ENCODE measurements around the gene LDHD. TPM values are rescaled to one million over a fixed set of nuclear protein-coding genes. Genes with fewer than 3 reads are reported as not detected.

LDHD gene
- polyA plus RNA-seq, 2 of the 4 experiments (the other 2 are of a cell fraction): 0.79 to 1.1 TPM

GRCh38 chr16:75138636-75139035 is 22.1 kb upstream of the LDHD start:
- FAIRE-seq: no peak
- no peaks in the 10 kb centered on the region for H3K4me1 ChIP-seq
- no peak overlapping the region for H3K27ac ChIP-seq
- WGBS (ENCODE audit: missing lambda C conversion rate): 75% methylated on average over 9 of the region's 9 CpGs
- ChIA-PET CTCF (interaction anchor here (1.2 kb wide), 1 partner anchor 140 kb away, joined by 3 read pairs; the partner anchor contains the start of gene ZNRF1), POLR2A (no interaction called here)
- ATAC-seq: no peak
- no peak for DNase-seq (ENCODE audit: low read depth in 1 of 2, low spot score in 1 of 2)
- no peak overlapping the region for H3K4me3 ChIP-seq
- H3K4me2 ChIP-seq: no peak overlapping the region
- TF ChIP-seq E2F6 (IDR thresholded peaks at IDR 0.05; ENCODE audit: borderline replicate concordance, low read depth) (no peak), USF2 (IDR thresholded peaks at IDR 0.05) (no peak), HDAC2 (IDR thresholded peaks at IDR 0.05) (no peak), POLR2A (IDR thresholded peaks at IDR 0.05; ENCODE audit: low read length) (no peak), ATOH8 (CRISPR knock-in tag; IDR thresholded peaks at IDR 0.05; ENCODE audit: low read depth) (no peak), CBX2 (IDR thresholded peaks at IDR 0.05; ENCODE audit: borderline replicate concordance, low read depth) (no peak), HMGXB4 (CRISPR knock-in tag; IDR thresholded peaks at IDR 0.05; ENCODE audit: borderline replicate concordance) (no peak), HEYL (CRISPR knock-in tag; IDR thresholded peaks at IDR 0.05) (no peak), ZFP36 (IDR thresholded peaks at IDR 0.05; ENCODE audit: borderline replicate concordance, partially characterized antibody) (no peak), FOSL2 (IDR thresholded peaks at IDR 0.05) (no peak), FOSL2 (CRISPR knock-in tag; IDR thresholded peaks at IDR 0.05) (no peak), TP53 (CRISPR knock-in tag; IDR thresholded peaks at IDR 0.05) (no peak), EP300 (IDR thresholded peaks at IDR 0.05) (no peak), HOXB13 (CRISPR knock-in tag; IDR thresholded peaks at IDR 0.05; ENCODE audit: low read depth) (no peak), EHF (CRISPR knock-in tag; IDR thresholded peaks at IDR 0.05) (no peak), PHF8 (IDR thresholded peaks at IDR 0.05; ENCODE audit: borderline replicate concordance, low read depth) (no peak)
- 0 out of 3 replicates have a peak, but pooled peaks cover 2% of the 10 kb centered on the region for H3K9me3 ChIP-seq

GRCh38 chr16:75138233-75138632 is 21.7 kb upstream of the LDHD start:
- 73% methylated on average over 8 of the region's 8 CpGs for WGBS (ENCODE audit: missing lambda C conversion rate)
- TF ChIP-seq HES2 (IDR thresholded peaks at IDR 0.05) (no peak), EP300 (IDR thresholded peaks at IDR 0.05) (no peak), TFCP2L1 (CRISPR knock-in tag; IDR thresholded peaks at IDR 0.05) (no peak), E2F6 (IDR thresholded peaks at IDR 0.05; ENCODE audit: borderline replicate concordance, low read depth) (no peak), POLR2A (IDR thresholded peaks at IDR 0.05; ENCODE audit: low read length) (no peak), USF2 (IDR thresholded peaks at IDR 0.05) (no peak), ZFP36 (IDR thresholded peaks at IDR 0.05; ENCODE audit: borderline replicate concordance, partially characterized antibody) (no peak), CHD4 (IDR thresholded peaks at IDR 0.05; ENCODE audit: borderline replicate concordance) (no peak)
- DNase-seq (ENCODE audit: low read depth in 1 of 2, low spot score in 1 of 2) (no peak), ATAC-seq (no peak), FAIRE-seq (no peak)
- Histone ChIP-seq H3K4me2 (no peak overlapping the region), H3K9me3 (0 out of 3 replicates have a peak, but pooled peaks cover 2% of the 10 kb centered on the region), H3K4me1 (no peaks in the 10 kb centered on the region), H3K4me3 (no peak overlapping the region), H3K27ac (no peak overlapping the region)
- POLR2A ChIA-PET: no interaction called here
- CTCF ChIA-PET: interaction anchor here (1.2 kb wide), 1 partner anchor 140 kb away, joined by 3 read pairs; the partner anchor contains the start of gene ZNRF1
